Aorta (tissue), 5 donors: ENCODE results near the gene OR8B12. TPM values are rescaled to one million over a fixed set of nuclear protein-coding genes. Genes with fewer than 3 reads are reported as not detected.

ENCODE experiments used
- ATAC-seq: fragments of 200-7000 bp; cut with Tn5 transposase; one replicate; pipeline ENCODE4 v1.9.1; 2022; ENCODE audit warnings: moderate library complexity; ENCODE audit not compliant: low FRiP score
- DNase-seq, 2 donors: peaks; one replicate each; pipeline ENCODE4 v3.0.0-alpha.2; 2020
- H3K27ac ChIP-seq, 2 donors: one replicate each; pipeline ENCODE4 v1.5.1; 2013; ENCODE audit warnings: low read length in 2 of 2, mild to moderate bottlenecking in 2 of 2, moderate library complexity in 2 of 2, control low read depth in 1 of 2, inconsistent platforms in 1 of 2, low read depth in 1 of 2
- H3K27me3 ChIP-seq, 2 donors: one replicate each; pipeline ENCODE4 v1.6.1; 2013; ENCODE audit warnings: control low read depth in 1 of 2, low read length in 1 of 2, mild to moderate bottlenecking in 1 of 2, moderate library complexity in 1 of 2; ENCODE audit not compliant: insufficient read depth in 2 of 2, control insufficient read depth in 1 of 2
- H3K36me3 ChIP-seq, 2 donors: one replicate each; pipeline ENCODE4 v1.6.1; 2013; ENCODE audit warnings: control low read depth in 1 of 2, low read length in 1 of 2, mild to moderate bottlenecking in 1 of 2; ENCODE audit not compliant: insufficient read depth in 2 of 2, control insufficient read depth in 1 of 2
- H3K4me1 ChIP-seq, 2 donors: one replicate each; pipeline ENCODE4 v1.6.1; 2013; ENCODE audit warnings: low read length in 2 of 2, control low read depth in 1 of 2, mild to moderate bottlenecking in 1 of 2, moderate library complexity in 1 of 2; ENCODE audit not compliant: insufficient read depth in 2 of 2, control insufficient read depth in 1 of 2
- H3K4me3 ChIP-seq, 2 donors: one replicate each; pipeline ENCODE4 v1.5.1; 2013; ENCODE audit warnings: low read length in 2 of 2, control low read depth in 1 of 2, mild to moderate bottlenecking in 1 of 2
- H3K9me3 ChIP-seq: one replicate; pipeline ENCODE4 v1.6.1; 2013; ENCODE audit warnings: mild to moderate bottlenecking, low read length; ENCODE audit not compliant: control insufficient read depth
- WGBS, 2 donors: extraction: QIAGEN DNeasy Blood & Tissue Kit; methylation state at CpG; one replicate each; pipeline ENCODE4 v1.1.7; 2013; 5-methylcytosine and 5-hydroxymethylcytosine counted together
- intact Hi-C, 2 donors: fragments of 100-400 bp; cut with DNase I; formaldehyde crosslinking; loops; one replicate each; pipeline versions ENCODE4 v1.14.2 to v1.15.0; 2022
- long read RNA-seq, 2 donors: library from polyadenylated mRNA; unstranded; transcript quantifications; one replicate each; pipeline ENCODE4 v2.0.0, GENCODE V29; 2020 to 2021
- polyA plus RNA-seq, 2 donors: library from polyadenylated mRNA; stranded (reverse); fragments of 200-250 nt; gene quantifications; one replicate each; pipeline ENCODE4 v1.2.3, GENCODE V29; 2013
- total RNA-seq, 2 donors: library from RNA; stranded (reverse); fragmentation: NEBNext Ultra II Directional; extraction: Animal tissue kit (Norgen Biotek cat#: 25700); gene quantifications; one replicate each; pipeline ENCODE4 v1.2.1, GENCODE V29; 2021
- donor health status: healthy with polysubstance abuse.
- donor health status: Bipolar disorder and iron deficiency.
- donor health status: DM: no; HTN: no; CAD: no.
- donor health status: DM: no; HTN: no; CAD: no.
- donor health status: DM: yes; HTN: yes; CAD: no.

Gene OR8B12
- not detected for total RNA-seq
- polyA plus RNA-seq: not detected
- long read RNA-seq, donor 1: 0 reads
- long read RNA-seq, donor 2: 0 reads

- Histone ChIP-seq H3K27ac (no peak within 1 kb of the TSS), H3K27me3 (peaks cover 0 to 2% of the 10 kb centered on the region in 2 donors), H3K4me3 (no peak within 1 kb of the TSS), H3K4me1 (no peaks in the 10 kb centered on the region), H3K9me3 (no peaks in the 10 kb centered on the region), H3K36me3 (no peaks in the 10 kb centered on the region)
- DNase-seq (no peak), ATAC-seq (no peak)
- WGBS, 2 donors: 84 to 85% methylated on average over 5 of the region's 5 CpGs
- intact Hi-C loops: no loop called here
These were observed at the start of gene OR8B12 for GRCh38 chr11:124543554-124543953. TSS of gene OR8B12 (minus strand) at chr11:124543654. CDS start at chr11:124543654, 0 bp downstream.

GRCh38 chr11:124592627-124593026 is 49.2 kb upstream of the OR8B12 start:
- intact Hi-C loops: no loop called here
- Histone ChIP-seq H3K36me3 (no peaks in the 10 kb centered on the region), H3K27me3 (no peaks in the 10 kb centered on the region), H3K4me3 (no peak overlapping the region), H3K27ac (no peak overlapping the region), H3K9me3 (no peaks in the 10 kb centered on the region), H3K4me1 (no peaks in the 10 kb centered on the region)
- DNase-seq (no peak), ATAC-seq (no peak)
- WGBS, 2 donors: 83 to 87% methylated on average over 6 of the region's 6 CpGs

DNA sequence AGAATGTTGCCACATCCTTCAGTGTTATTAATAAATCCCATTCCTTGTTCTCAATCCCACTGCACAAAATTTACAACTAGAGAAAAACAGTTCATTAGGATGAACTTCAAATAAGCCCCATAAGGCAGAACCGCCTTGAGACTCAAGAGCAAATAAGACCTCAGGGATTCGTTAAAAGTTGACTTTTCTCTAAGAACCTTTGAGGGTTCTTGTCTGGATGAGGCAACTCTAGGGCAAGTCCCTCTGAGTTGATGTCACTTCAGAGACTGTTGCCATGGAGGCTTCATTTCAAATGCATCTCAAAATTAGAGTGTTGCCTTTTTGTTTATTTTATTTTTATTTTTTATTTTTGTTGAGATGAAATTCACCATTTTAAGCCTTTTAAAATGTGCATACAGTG is 48.0 kb upstream of the OR8B12 start:
- no peaks in the 10 kb centered on the region for H3K36me3 ChIP-seq
- no peaks in the 10 kb centered on the region for H3K27me3 ChIP-seq
- DNase-seq (no peak), ATAC-seq (no peak)
- H3K4me3 ChIP-seq: no peak overlapping the region
- H3K9me3 ChIP-seq: no peaks in the 10 kb centered on the region
- WGBS, 2 donors: 84 to 88% methylated on average over 2 of the region's 2 CpGs
- intact Hi-C loops: no loop called here
- H3K4me1 ChIP-seq: no peaks in the 10 kb centered on the region
- H3K27ac ChIP-seq: no peak overlapping the region

DNA sequence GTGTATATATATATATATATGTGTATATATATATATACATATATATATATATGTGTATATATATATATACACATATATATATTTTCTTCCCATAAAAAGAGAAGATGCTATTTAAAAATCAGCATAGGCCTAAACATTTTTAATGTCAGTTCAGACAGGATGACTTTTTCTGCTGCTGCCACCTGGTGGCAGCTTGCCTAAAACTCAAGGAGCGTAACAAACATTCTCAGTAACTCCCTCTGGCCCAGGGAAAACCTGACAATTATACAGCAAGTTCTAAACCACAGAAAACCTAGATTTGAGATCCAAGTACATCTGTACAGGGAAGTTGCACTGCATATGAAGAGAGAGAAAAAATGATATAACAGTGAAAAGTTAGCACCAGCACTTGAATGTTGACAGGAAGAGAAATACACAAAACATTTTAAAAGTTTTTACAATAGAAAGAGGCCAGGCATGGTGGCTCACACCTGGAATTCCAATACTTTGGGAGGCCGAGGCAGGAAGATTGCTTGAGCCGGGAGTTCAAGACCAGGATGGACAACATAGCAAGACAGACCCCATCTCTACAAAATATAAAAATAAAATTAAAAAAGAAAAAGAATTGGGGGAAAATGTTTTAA is 42.9 kb upstream of the OR8B12 start:
- Histone ChIP-seq H3K27me3 (no peaks in the 10 kb centered on the region), H3K36me3 (no peaks in the 10 kb centered on the region), H3K4me1 (no peaks in the 10 kb centered on the region), H3K27ac (no peak overlapping the region), H3K9me3 (no peaks in the 10 kb centered on the region), H3K4me3 (no peak overlapping the region)
- DNase-seq: peak; percentile 65 to 80
- no peak for ATAC-seq
- intact Hi-C loops: loop anchor here (5.0 to 10.0 kb wide), 4 partner anchors 172 to 514 kb away; no protein-coding TSS in a partner anchor
- 45 to 48% methylated on average over 3 of the region's 3 CpGs for WGBS, 2 donors

DNA sequence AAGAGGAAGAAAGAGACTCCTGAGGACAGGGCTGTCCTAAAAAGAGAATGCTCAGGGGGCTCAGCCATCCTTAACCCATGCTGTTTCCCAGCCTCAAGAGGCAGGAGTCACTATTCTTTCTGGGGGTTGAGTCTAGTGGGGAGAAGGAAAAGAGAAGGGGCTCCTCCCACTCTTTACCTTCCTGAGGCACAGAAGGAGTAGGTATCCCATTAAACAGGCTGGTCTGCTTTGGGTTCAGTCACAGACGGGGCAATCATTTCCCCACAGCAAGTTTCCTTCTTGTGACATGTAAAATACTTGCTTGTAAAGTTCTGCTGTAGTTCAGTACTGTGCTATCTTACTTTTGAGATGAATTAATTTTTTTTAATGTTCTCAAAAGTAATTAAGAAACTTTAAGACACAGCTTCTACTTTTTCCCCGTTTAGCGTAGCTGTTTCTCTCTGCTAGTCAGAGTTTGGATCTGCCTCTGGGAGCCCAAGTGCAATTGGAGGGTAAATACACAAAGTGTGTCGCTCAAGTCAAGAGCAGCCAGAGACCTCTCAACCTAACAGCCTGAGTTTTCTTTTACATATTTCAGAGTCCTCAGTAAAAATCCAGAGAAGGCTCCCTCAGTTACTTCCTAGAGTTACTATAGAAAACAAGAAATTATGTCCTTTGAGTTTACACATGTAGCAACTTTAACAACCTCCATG is 41.4 kb upstream of the OR8B12 start:
- DNase-seq: no peak
- Histone ChIP-seq H3K9me3 (no peaks in the 10 kb centered on the region), H3K4me3 (no peak overlapping the region), H3K4me1 (no peaks in the 10 kb centered on the region), H3K36me3 (no peaks in the 10 kb centered on the region), H3K27ac (no peak overlapping the region), H3K27me3 (no peaks in the 10 kb centered on the region)
- intact Hi-C loops: loop anchor here (5.0 to 10.0 kb wide), 4 partner anchors 170 to 513 kb away; no protein-coding TSS in a partner anchor
- WGBS, 2 donors: 26 to 34% methylated on average over 4 of the region's 4 CpGs
- ATAC-seq: no peak

DNA sequence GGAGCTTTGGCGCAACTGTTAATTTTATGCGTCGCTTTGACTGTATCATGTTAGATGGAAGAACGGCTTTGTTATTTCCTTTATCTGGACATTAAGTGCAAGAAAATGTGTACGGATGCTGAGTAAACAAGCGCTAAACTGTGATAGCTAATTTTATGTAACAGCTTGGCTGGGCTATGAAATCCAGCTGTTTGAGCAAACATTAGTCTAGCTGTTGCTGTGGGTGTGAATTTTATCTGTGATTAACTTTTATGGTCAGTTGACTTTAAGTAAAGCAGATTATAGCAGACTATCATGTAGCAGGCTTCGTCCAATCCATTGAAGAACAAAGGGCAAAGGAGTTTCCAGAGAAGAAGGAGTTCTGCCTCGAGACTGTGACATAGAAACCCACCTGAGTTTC is 40.3 kb upstream of the OR8B12 start:
- ATAC-seq (no peak), DNase-seq (no peak)
- intact Hi-C loops: loop anchor here in 1 of 2 donors (10.0 kb wide), 2 partner anchors 169 to 509 kb away; no protein-coding TSS in a partner anchor
- no peaks in the 10 kb centered on the region for H3K36me3 ChIP-seq
- no peak overlapping the region for H3K4me3 ChIP-seq
- no peaks in the 10 kb centered on the region for H3K27me3 ChIP-seq
- no peaks in the 10 kb centered on the region for H3K4me1 ChIP-seq
- no peaks in the 10 kb centered on the region for H3K9me3 ChIP-seq
- 90 to 91% methylated on average over 8 of the region's 8 CpGs for WGBS, 2 donors
- no peak overlapping the region for H3K27ac ChIP-seq

DNA sequence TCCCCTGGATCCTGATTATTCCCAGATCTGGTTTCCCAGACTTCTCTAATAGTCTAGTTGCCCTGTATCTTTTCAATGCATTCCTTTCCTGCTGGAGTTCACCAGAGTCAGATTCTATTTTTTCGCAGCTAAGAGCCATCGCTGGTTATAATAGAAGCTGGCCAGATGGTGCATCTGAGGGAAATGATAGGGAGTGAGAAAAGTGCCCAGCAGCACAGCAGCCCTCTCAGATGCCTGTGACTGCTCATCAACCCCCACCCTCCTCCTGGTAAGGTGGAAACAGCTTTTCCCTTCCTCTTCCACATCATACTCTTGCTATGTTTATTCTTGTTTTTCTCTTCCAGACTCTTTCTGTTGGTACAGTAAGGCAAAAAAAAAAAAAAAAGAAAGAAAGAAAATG is 39.1 kb upstream of the OR8B12 start:
- ATAC-seq (no peak), DNase-seq (no peak)
- intact Hi-C loops: loop anchor here in 1 of 2 donors (10.0 kb wide), 2 partner anchors 168 to 508 kb away; no protein-coding TSS in a partner anchor
- WGBS, 2 donors: 77 to 85% methylated on average over 2 of the region's 2 CpGs
- no peak overlapping the region for H3K4me3 ChIP-seq
- H3K36me3 ChIP-seq: no peaks in the 10 kb centered on the region
- H3K4me1 ChIP-seq: no peaks in the 10 kb centered on the region
- H3K27me3 ChIP-seq: no peaks in the 10 kb centered on the region
- H3K9me3 ChIP-seq: no peaks in the 10 kb centered on the region
- no peak overlapping the region for H3K27ac ChIP-seq

- no peak for ATAC-seq
- Histone ChIP-seq H3K36me3 (no peaks in the 10 kb centered on the region), H3K4me3 (no peak overlapping the region), H3K27ac (no peak overlapping the region), H3K4me1 (no peaks in the 10 kb centered on the region), H3K9me3 (no peaks in the 10 kb centered on the region), H3K27me3 (no peaks in the 10 kb centered on the region)
- 84 to 91% methylated on average over 6 of the region's 6 CpGs for WGBS, 2 donors
- intact Hi-C loops: loop anchor here in 1 of 2 donors (10.0 kb wide), 2 partner anchors 167 to 507 kb away; no protein-coding TSS in a partner anchor
- DNase-seq: no peak
These were observed 38.4 kb upstream of the OR8B12 start for GRCh38 chr11:124581817-124582216.

- intact Hi-C loops: no loop called here
- Histone ChIP-seq H3K27me3 (no peaks in the 10 kb centered on the region), H3K36me3 (no peaks in the 10 kb centered on the region), H3K4me3 (no peak overlapping the region), H3K27ac (no peak overlapping the region), H3K9me3 (no peaks in the 10 kb centered on the region), H3K4me1 (no peaks in the 10 kb centered on the region)
- DNase-seq (no peak), ATAC-seq (no peak)
- 4 to 11% methylated on average over 4 of the region's 4 CpGs for WGBS, 2 donors
These were observed 35.3 kb upstream of the OR8B12 start for GRCh38 chr11:124578761-124579160.
